H1 (cell line): Measurements from ENCODE around the gene SSTR1. TPM values are rescaled to one million over a fixed set of nuclear protein-coding genes. Genes with fewer than 3 reads are reported as not detected.

Experiments used
- BACH1 ChIP-seq: IDR thresholded peaks from 2 replicates; pipeline ENCODE4 v1.6.1; 2012; ENCODE audit warnings: low read length, improper control_type of control experiment
- CEBPB ChIP-seq: IDR thresholded peaks from 2 replicates; pipeline ENCODE4 v1.6.1; 2012; ENCODE audit warnings: low read depth, low read length
- HDAC6 ChIP-seq: IDR thresholded peaks from one replicate; pipeline ENCODE4 v1.7.1; 2012; ENCODE audit warnings: low read depth, mild to moderate bottlenecking, inconsistent platforms, low read length, moderate library complexity
- JUND ChIP-seq: IDR thresholded peaks from 2 replicates; pipeline ENCODE4 v1.6.1; 2011; ENCODE audit warnings: mild to moderate bottlenecking, improper control_type of control experiment, low read length
- KDM5A ChIP-seq: fragments of 200-600 bp; IDR thresholded peaks from 2 replicates; pipeline ENCODE4 v1.7.1; 2012; ENCODE audit warnings: mild to moderate bottlenecking, low read length, inconsistent platforms, mixed read lengths
- POLR2A ChIP-seq, 2 experiments: IDR thresholded peaks; 1 replicate in 1 of 2; 2 replicates in 1 of 2; pipeline ENCODE4 v1.6.1; 2011; ENCODE audit warnings: low read depth in 2 of 2, low read length in 2 of 2, mild to moderate bottlenecking in 2 of 2; ENCODE audit errors: control extremely low read depth in 1 of 2
- RFX5 ChIP-seq: IDR thresholded peaks from 2 replicates; pipeline ENCODE4 v1.6.1; 2011; ENCODE audit warnings: low read depth, low read length, improper control_type of control experiment, borderline replicate concordance
- SIRT6 ChIP-seq: IDR thresholded peaks from one replicate; pipeline ENCODE4 v1.7.1; 2012; ENCODE audit warnings: low read length, inconsistent platforms
- polyA plus RNA-seq, 7 experiments: library from polyadenylated mRNA; depleted of rRNA in 3 of 7; stranded (reverse) in 5 of 7; unstranded in 2 of 7; fragments of >200 nt in 5 of 7; fragments of 200-250 nt in 2 of 7; gene quantifications; 1 replicate in 5 of 7; 2 replicates in 1 of 7; 4 replicates in 1 of 7; pipeline versions ENCODE4 v1.2.1 to v1.2.3, GENCODE V29; 2011 to 2013; ENCODE audit warnings: missing spikeins in 2 of 7, mixed read lengths in 2 of 7
- total RNA-seq: library from RNA; stranded (reverse); fragmentation: NEBNext Ultra II Directional; extraction: Animal tissue kit (Norgen Biotek cat#: 25700); gene quantifications from 2 replicates; pipeline ENCODE4 v1.2.1, GENCODE V29; 2021
- TF ChIP-seq, protein P1 (sequence below): IDR thresholded peaks from 2 replicates; pipeline ENCODE4 v1.6.1; 2012; ENCODE audit warnings: low read length, inconsistent platforms
- TF ChIP-seq, protein P2 (sequence below): IDR thresholded peaks from 2 replicates; pipeline ENCODE4 v1.6.1; 2012; ENCODE audit warnings: inconsistent platforms
- TF ChIP-seq, protein P3 (sequence below): IDR thresholded peaks from 2 replicates; pipeline ENCODE4 v1.6.1; 2012; ENCODE audit warnings: inconsistent platforms

SSTR1 gene
- total and polyA plus RNA-seq, 2 of the 8 experiments (the other 6 are each of a cell fraction or from before 2014, with no cell fraction given), result 0.82 to 0.93 TPM

DNA sequence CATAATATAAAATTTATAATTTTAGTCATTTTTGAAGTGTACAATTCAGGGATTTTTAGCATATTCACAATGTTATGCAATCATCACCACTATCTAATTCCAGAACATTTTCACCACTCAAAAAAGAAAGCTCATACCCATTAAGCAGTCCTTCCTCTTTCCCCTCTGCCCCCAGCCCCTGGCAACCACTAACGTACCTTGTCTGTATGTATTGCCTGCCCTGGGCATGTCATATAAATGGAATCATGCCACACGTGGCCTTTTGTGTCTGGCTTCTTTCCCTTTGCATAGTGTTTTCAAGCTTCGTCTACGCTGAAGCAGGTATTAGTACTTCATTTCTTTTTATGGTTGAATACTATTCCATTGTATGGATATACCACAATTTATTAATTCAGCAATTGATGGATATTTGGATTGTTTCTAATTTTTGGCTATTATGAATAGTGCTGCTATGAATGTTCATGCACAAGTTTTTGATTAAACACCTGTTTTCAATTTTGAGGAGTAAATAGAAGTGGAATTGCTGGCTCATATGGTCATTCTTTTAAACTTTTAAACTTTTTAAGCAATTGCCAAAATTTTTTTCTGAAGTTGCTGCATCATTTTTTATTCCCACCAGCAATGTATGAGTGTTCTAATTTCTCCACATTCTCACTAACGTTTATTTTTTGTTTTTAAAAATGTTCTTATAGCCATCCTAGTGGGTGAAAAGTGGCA, 1.6 kb upstream of the SSTR1 start (continued):
- TF ChIP-seq, protein P1, sequence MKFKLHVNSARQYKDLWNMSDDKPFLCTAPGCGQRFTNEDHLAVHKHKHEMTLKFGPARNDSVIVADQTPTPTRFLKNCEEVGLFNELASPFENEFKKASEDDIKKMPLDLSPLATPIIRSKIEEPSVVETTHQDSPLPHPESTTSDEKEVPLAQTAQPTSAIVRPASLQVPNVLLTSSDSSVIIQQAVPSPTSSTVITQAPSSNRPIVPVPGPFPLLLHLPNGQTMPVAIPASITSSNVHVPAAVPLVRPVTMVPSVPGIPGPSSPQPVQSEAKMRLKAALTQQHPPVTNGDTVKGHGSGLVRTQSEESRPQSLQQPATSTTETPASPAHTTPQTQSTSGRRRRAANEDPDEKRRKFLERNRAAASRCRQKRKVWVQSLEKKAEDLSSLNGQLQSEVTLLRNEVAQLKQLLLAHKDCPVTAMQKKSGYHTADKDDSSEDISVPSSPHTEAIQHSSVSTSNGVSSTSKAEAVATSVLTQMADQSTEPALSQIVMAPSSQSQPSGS, result peak; percentile 58; the same call in 1 of the 2 replicates
- TF ChIP-seq, protein P2, sequence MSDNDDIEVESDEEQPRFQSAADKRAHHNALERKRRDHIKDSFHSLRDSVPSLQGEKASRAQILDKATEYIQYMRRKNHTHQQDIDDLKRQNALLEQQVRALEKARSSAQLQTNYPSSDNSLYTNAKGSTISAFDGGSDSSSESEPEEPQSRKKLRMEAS, result no peak
- TF ChIP-seq SIRT6, result no peak
- no peak for TF ChIP-seq CEBPB
- TF ChIP-seq HDAC6, result no peak
- TF ChIP-seq KDM5A, result no peak
- TF ChIP-seq, protein P3, sequence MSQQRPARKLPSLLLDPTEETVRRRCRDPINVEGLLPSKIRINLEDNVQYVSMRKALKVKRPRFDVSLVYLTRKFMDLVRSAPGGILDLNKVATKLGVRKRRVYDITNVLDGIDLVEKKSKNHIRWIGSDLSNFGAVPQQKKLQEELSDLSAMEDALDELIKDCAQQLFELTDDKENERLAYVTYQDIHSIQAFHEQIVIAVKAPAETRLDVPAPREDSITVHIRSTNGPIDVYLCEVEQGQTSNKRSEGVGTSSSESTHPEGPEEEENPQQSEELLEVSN, result no peak
- no peak for TF ChIP-seq JUND
- TF ChIP-seq RFX5, result no peak
- TF ChIP-seq BACH1, result no peak
- TF ChIP-seq POLR2A (IDR thresholded peaks at IDR 0.05; ENCODE audit: control extremely low read depth in 1 of 2, low read depth in 2 of 2, low read length in 2 of 2), result peak; percentile 75 to 84
